ENCODE data around the gene CDK11B. TPM values are rescaled to one million over a fixed set of nuclear protein-coding genes. Genes with fewer than 3 reads are reported as not detected.

Gene CDK11B
- total RNA-seq, 8 experiments from 2014 or later, result 15.5 to 32.9 (median 23.5) TPM

GRCh38 chr1:1617516-1617915 lies 41.3 kb downstream of the CDK11B start:
- in situ Hi-C loops (cut with MboI; ENCODE audit: low pct_unique_long_range_greater_than_20kb in 2 of 9, low sequenced_read_pairs in 9 of 9, unreplicated experiment in 9 of 9), result no loop called here
- no peak overlapping the region for H3K4me3 ChIP-seq
- no peak for ATAC-seq (replicated peaks in 6 of 8)
- WGBS, 10 experiments, result 67 to 100% (median 92%) methylated on average over 1 to 10 of the region's 11 CpGs
- peaks cover 15 to 16% of the 10 kb centered on the region in 2 donors for H3K4me1 ChIP-seq (replicated peaks in 1 of 2)
- H3K27ac ChIP-seq, result no peak overlapping the region

- peaks cover 15 to 16% of the 10 kb centered on the region in 2 donors for H3K4me1 ChIP-seq (replicated peaks in 1 of 2)
- no peak overlapping the region for H3K27ac ChIP-seq
- peak overlapping the region; percentile 87 to 99 (median 96) for H3K4me3 ChIP-seq
- in situ Hi-C loops (cut with MboI; ENCODE audit: low pct_unique_long_range_greater_than_20kb in 2 of 9, low sequenced_read_pairs in 9 of 9, unreplicated experiment in 9 of 9), result no loop called here
- ATAC-seq (replicated peaks in 6 of 8), result no peak
- WGBS, 10 experiments, result 60 to 100% (median 74%) methylated on average over 1 to 11 of the region's 19 CpGs; no CpG with 5 or more reads in 4 of the 10 experiments
Measured at GRCh38 chr1:1616838-1617237, 42.0 kb downstream of the CDK11B start.

GRCh38 chr1:1616045-1616790 lies 42.6 kb downstream of the CDK11B start:
- Histone ChIP-seq H3K4me3 (peak overlapping the region; percentile 87 to 99 (median 96)), H3K4me1 (replicated peaks in 1 of 2) (peaks cover 15 to 16% of the 10 kb centered on the region in 2 donors), H3K27ac (peak overlapping the region; percentile 100)
- ATAC-seq (replicated peaks in 6 of 8), result peak; percentile 18 to 48 (median 26)
- WGBS, 10 experiments, result 4 to 30% (median 20%) methylated on average over 2 to 19 of the region's 80 CpGs; no CpG with 5 or more reads in 4 of the 10 experiments
- in situ Hi-C loops (cut with MboI; ENCODE audit: low pct_unique_long_range_greater_than_20kb in 2 of 9, low sequenced_read_pairs in 9 of 9, unreplicated experiment in 9 of 9), result no loop called here

- Histone ChIP-seq H3K4me3 (peak within 1 kb of the TSS; percentile 87 to 99 (median 96)), H3K4me1 (replicated peaks in 1 of 2) (peaks cover 15 to 16% of the 10 kb centered on the region in 2 donors), H3K27ac (peak within 1 kb of the TSS; percentile 100)
- 0% methylated on average over 50 of the region's 107 CpGs; no CpG with 5 or more reads in 9 of the 10 experiments for WGBS, 10 experiments
- in situ Hi-C loops (cut with MboI; ENCODE audit: low pct_unique_long_range_greater_than_20kb in 2 of 9, low sequenced_read_pairs in 9 of 9, unreplicated experiment in 9 of 9), result no loop called here
- ATAC-seq (replicated peaks in 6 of 8), result peak; percentile 73 to 90 (median 84)
Measured at GRCh38 chr1:1615256-1616044, 43.4 kb downstream of the CDK11B start, which contains the start of gene MIB2. Gene MIB2, plus strand, starts transcription at chr1:1615500. Its CDS starts 7,953 bp downstream, at chr1:1623453.

- peak overlapping the region; percentile 38 to 100 for H3K27ac ChIP-seq
- in situ Hi-C loops (cut with MboI; ENCODE audit: low pct_unique_long_range_greater_than_20kb in 2 of 9, low sequenced_read_pairs in 9 of 9, unreplicated experiment in 9 of 9), result no loop called here
Measured at GRCh38 chr1:1614954-1615255, 43.9 kb downstream of the CDK11B start.

GRCh38 chr1:1614204-1614953 lies 44.4 kb downstream of the CDK11B start:
- in situ Hi-C loops (cut with MboI; ENCODE audit: low pct_unique_long_range_greater_than_20kb in 2 of 9, low sequenced_read_pairs in 9 of 9, unreplicated experiment in 9 of 9), result no loop called here
- peaks cover 15 to 16% of the 10 kb centered on the region in 2 donors for H3K4me1 ChIP-seq (replicated peaks in 1 of 2)
- H3K4me3 ChIP-seq, result peak overlapping the region; percentile 87 to 99 (median 96)
- WGBS, 10 experiments, result 6 to 37% (median 14%) methylated on average over 2 to 26 of the region's 30 CpGs; no CpG with 5 or more reads in 2 of the 10 experiments
- ATAC-seq (replicated peaks in 6 of 8), result peak in 4 of 8 experiments; percentile 0 to 10 (median 4)
- H3K27ac ChIP-seq, result peak overlapping the region; percentile 38 to 100

More at GRCh38 chr1:1614954-1615255, 43.9 kb downstream of the CDK11B start:
- Histone ChIP-seq H3K4me3 (peak overlapping the region; percentile 87 to 99 (median 96)), H3K4me1 (replicated peaks in 1 of 2) (peaks cover 15 to 16% of the 10 kb centered on the region in 2 donors)
- WGBS, 10 experiments, result 0 to 1% (median 0%) methylated on average over 1 to 17 of the region's 23 CpGs; no CpG with 5 or more reads in 4 of the 10 experiments
- peak in 1 of 8 experiments; percentile 0 for ATAC-seq (replicated peaks in 6 of 8)

GRCh38 chr1:1613509-1614082 lies 45.2 kb downstream of the CDK11B start:
- H3K27ac ChIP-seq, result no peak overlapping the region
- peak overlapping the region; percentile 87 to 99 (median 96) for H3K4me3 ChIP-seq
- WGBS, 10 experiments, result 68 to 81% (median 74%) methylated on average over 5 to 11 of the region's 11 CpGs
- in situ Hi-C loops (cut with MboI; ENCODE audit: low pct_unique_long_range_greater_than_20kb in 2 of 9, low sequenced_read_pairs in 9 of 9, unreplicated experiment in 9 of 9), result no loop called here
- peaks cover 15 to 16% of the 10 kb centered on the region in 2 donors for H3K4me1 ChIP-seq (replicated peaks in 1 of 2)
- ATAC-seq (replicated peaks in 6 of 8), result no peak

GRCh38 chr1:1612104-1612400 lies 46.8 kb downstream of the CDK11B start:
- Histone ChIP-seq H3K4me3 (no peak overlapping the region), H3K27ac (no peak overlapping the region), H3K4me1 (replicated peaks in 1 of 2) (peaks cover 14% of the 10 kb centered on the region in 2 donors)
- ATAC-seq (replicated peaks in 6 of 8), result no peak
- 40 to 100% (median 82%) methylated on average over 1 to 3 of the region's 3 CpGs; no CpG with 5 or more reads in 2 of the 10 experiments for WGBS, 10 experiments
- in situ Hi-C loops (cut with MboI; ENCODE audit: low pct_unique_long_range_greater_than_20kb in 2 of 9, low sequenced_read_pairs in 9 of 9, unreplicated experiment in 9 of 9), result no loop called here

- H3K4me1 ChIP-seq (replicated peaks in 1 of 2), result peaks cover 7 to 9% of the 10 kb centered on the region in 2 donors
- ATAC-seq (replicated peaks in 6 of 8), result no peak
- H3K27ac ChIP-seq, result no peak overlapping the region
- in situ Hi-C loops (cut with MboI; ENCODE audit: low pct_unique_long_range_greater_than_20kb in 2 of 9, low sequenced_read_pairs in 9 of 9, unreplicated experiment in 9 of 9), result no loop called here
- WGBS, 10 experiments, result 19 to 82% (median 65%) methylated on average over 2 to 7 of the region's 9 CpGs; no CpG with 5 or more reads in 3 of the 10 experiments
- H3K4me3 ChIP-seq, result no peak overlapping the region
Measured at GRCh38 chr1:1610796-1611195, 48.0 kb downstream of the CDK11B start.

- WGBS, 10 experiments, result 0 to 100% (median 47%) methylated on average over 1 to 11 of the region's 12 CpGs; no CpG with 5 or more reads in 1 of the 10 experiments
- in situ Hi-C loops (cut with MboI; ENCODE audit: low pct_unique_long_range_greater_than_20kb in 2 of 9, low sequenced_read_pairs in 9 of 9, unreplicated experiment in 9 of 9), result loop anchor here in 1 of 9 experiments (10.0 kb wide), 1 partner anchor 65 kb away; the partner anchor contains the start of gene TMEM240
Measured at GRCh38 chr1:1609822-1610485, 48.9 kb downstream of the CDK11B start.

GRCh38 chr1:1606232-1606631 lies 52.6 kb downstream of the CDK11B start:
- no peak overlapping the region for H3K4me3 ChIP-seq
- ATAC-seq (replicated peaks in 6 of 8), result no peak
- in situ Hi-C loops (cut with MboI; ENCODE audit: low pct_unique_long_range_greater_than_20kb in 2 of 9, low sequenced_read_pairs in 9 of 9, unreplicated experiment in 9 of 9), result loop anchor here in 1 of 9 experiments (10.0 kb wide), 1 partner anchor 61 kb away; the partner anchor contains the start of gene TMEM240
- H3K27ac ChIP-seq, result no peak overlapping the region
- no peaks in the 10 kb centered on the region for H3K4me1 ChIP-seq (replicated peaks in 1 of 2)
- no CpG with 5 or more reads among the region's 13 CpGs for WGBS, 10 experiments

More at GRCh38 chr1:1609822-1610485, 48.9 kb downstream of the CDK11B start:
- Histone ChIP-seq H3K4me3 (no peak overlapping the region), H3K4me1 (replicated peaks in 1 of 2) (peaks cover 7 to 9% of the 10 kb centered on the region in 2 donors), H3K27ac (no peak overlapping the region)
- no peak for ATAC-seq (replicated peaks in 6 of 8)

- Histone ChIP-seq H3K27ac (no peak overlapping the region), H3K4me1 (replicated peaks in 1 of 2) (peaks cover 3% of the 10 kb centered on the region in 2 donors), H3K4me3 (no peak overlapping the region)
- in situ Hi-C loops (cut with MboI; ENCODE audit: low pct_unique_long_range_greater_than_20kb in 2 of 9, low sequenced_read_pairs in 9 of 9, unreplicated experiment in 9 of 9), result loop anchor here in 1 of 9 experiments (10.0 kb wide), 1 partner anchor 61 kb away; the partner anchor contains the start of gene TMEM240
- no CpG with 5 or more reads among the region's 17 CpGs for WGBS, 10 experiments
- no peak for ATAC-seq (replicated peaks in 6 of 8)
Measured at GRCh38 chr1:1605724-1606123, 53.1 kb downstream of the CDK11B start.
